HG02981 (cell line): ENCODE measurements around the gene THYN1.
A peak's percentile ranks its signal among the peaks of the same experiment; 100 is the strongest.
"Not testable (repeated sequence)": the region's sequence is repeated elsewhere in the genome, so short reads cannot be mapped to it uniquely, and the experiment has no call there.

Experiments
- ATAC-seq: cut with Tn5 transposase; IDR thresholded peaks from one replicate; pipeline ENCODE4 v1.9.1; 2021; ENCODE audit warnings: mild to moderate bottlenecking, moderate library complexity; ENCODE audit not compliant: unreplicated experiment

THYN1 gene

GRCh38 chr11:134253188-134253993, at the start of gene THYN1, which contains the start of gene ACAD8:
TSS of gene THYN1 (minus strand) at chr11:134253352. CDS start at chr11:134252882, 470 bp downstream.
TSS of gene ACAD8 (plus strand) at chr11:134253568. CDS start at chr11:134253601, 33 bp downstream.
- ATAC-seq: peak; percentile 99

GRCh38 chr11:134294664-134295063, 41.5 kb upstream of the THYN1 start:
- ATAC-seq: no peak

DNA sequence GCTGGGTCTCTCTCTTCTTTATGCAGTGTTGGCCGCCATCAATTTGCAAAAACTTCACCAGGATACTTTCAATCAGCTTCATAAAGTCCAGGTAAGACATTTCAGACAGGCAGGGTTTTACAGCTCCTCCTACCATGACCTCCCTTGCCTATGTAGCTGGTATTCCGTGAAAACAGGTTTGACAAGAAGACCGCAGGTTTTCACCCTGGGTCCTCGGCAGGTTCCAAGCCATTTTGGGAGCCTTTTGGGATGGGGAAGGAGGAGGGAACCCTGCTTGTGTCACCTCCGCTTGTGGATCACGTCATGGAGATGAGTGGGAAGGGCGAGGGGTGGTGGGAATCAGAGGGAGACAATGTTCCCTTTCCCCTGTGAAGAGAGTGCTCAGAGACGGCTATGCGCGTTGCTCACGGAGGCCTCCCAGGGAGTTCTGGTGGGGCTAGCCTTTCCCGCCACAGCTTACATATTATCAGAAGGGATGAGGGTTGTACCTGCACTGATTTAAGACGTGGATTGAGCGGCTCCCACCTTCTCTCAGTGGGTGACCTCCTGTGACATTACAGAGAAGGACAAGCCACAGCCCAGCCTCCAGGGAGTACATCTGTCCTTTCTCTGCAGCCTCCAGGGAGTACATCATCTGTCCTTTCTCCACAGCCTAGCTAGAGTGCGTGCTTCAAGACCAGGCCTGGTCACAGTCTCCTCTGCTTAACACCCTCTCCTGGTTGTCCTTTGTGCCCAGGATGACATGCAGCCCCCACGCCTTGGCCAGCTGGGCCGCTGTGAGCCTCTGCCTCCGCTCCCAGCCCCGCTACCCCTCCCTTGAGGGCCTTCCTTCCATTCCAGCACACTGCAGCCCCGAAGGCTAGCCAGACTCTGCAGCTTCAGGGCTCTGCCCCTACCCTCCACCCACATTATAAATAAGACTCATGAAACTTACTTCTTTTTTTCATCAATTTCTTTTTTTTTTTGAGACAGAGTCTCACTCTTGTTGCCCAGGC, 40.3 kb upstream of the THYN1 start:
- ATAC-seq: no peak

DNA sequence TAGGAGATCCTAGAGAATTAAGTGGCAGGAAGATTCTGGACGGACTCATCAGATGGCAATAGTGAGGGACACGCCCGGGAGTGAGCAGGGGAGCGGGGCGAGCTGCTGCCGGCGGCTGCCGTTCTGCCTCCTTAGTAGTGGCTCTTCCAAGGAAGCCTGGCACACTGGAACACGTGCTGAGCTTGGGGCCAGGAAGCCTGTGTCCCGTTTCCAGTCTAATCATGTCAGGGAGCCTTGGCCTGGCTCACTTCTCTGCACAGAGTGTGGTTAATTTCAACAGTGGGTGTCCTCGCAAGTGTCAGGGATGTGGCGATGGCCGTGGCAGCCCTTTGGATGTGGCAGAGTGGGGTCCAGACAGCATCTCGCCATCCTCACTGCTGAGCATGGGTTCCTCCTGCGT, 39.5 kb upstream of the THYN1 start:
- ATAC-seq: no peak

- no peak for ATAC-seq
Measured at GRCh38 chr11:134291196-134291595, 38.0 kb upstream of the THYN1 start.

- no peak for ATAC-seq
Measured at GRCh38 chr11:134290646-134291045, 37.5 kb upstream of the THYN1 start.

GRCh38 chr11:134289789-134290188, 36.6 kb upstream of the THYN1 start:
- ATAC-seq: no peak

DNA sequence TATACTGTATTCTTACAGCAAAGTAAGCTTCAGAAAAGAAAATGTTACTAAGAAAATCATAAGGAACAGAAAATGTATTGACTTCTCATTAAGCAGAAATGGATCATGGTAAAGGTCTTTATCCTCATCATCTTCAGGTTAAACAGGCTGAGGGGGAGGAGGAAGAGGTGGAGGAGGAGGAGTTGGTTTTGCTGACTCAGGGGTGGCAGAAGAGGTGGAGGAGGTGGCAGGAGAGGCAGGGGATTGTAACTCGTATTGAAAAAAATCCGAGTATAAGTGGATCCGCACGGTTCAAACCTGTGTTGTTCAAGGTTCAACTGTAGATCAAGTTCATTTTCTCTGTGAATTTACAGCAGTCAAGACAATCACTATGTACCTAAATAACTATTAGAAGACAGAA, 36.0 kb upstream of the THYN1 start:
- no peak for ATAC-seq

- no peak for ATAC-seq
Measured at GRCh38 chr11:134288486-134288885, 35.3 kb upstream of the THYN1 start.

DNA sequence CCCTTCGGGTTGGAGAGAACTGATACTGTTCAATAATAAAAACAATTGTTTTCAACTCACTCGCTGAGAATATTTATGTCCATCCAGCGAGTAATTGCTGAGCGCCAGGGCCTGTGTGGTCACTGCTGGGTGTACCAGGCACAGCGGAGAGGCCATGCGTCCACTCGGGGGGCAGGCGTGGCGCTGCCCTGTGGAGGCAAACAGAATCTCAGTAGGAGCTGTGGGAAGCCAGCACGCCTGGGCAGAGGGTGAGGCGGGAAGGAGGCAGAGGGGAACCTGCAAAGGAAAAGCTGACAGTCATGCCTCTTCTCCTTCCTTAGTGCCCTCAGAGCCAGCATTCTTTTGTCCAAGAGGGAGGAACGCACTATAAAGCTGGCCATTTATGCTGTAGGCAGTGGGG, 34.4 kb upstream of the THYN1 start:
- no peak for ATAC-seq

- not testable (repeated sequence) for ATAC-seq
Measured at GRCh38 chr11:134284349-134284748, 31.2 kb upstream of the THYN1 start.

DNA sequence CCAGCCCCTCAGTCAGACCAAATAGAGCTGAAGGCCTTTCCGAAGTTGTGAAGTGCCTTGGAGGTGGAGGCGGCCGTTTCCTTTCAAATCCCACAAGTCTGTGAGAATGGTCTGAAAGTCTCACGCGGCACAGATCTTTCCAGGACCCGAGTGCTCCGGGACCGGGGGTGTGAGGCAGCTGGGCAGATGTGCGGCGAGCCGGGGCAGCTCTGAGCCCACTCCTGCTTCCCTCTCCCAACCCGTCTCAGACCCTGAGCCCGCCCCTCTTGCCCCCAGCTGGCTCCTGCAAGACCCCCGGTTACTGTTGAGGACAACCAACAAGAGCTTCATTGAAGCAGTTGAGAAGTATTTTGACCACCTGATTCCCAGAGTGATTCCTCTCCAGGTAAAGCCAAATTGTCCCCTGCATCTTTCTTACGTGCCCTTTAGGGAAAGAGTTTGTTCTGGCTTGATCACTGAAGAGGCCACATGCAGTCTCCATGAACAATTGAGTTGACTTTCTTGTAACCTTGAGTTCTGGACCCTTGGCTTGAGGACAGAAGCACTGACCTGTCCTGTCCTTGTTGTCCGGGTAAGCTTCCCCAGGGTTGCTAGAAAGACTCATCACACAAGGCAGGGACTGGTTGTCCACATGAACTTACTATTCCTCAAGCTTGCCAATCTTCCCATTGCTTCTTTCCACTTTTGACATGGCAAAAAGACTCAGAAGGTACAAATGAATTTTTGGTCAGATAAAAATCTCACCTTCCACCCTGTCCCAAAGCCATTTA, 30.5 kb upstream of the THYN1 start:
- no peak for ATAC-seq

GRCh38 chr11:134282121-134283045, 29.2 kb upstream of the THYN1 start:
- ATAC-seq: no peak

- ATAC-seq: not testable (repeated sequence)
Measured at GRCh38 chr11:134281635-134282034, 28.5 kb upstream of the THYN1 start.

DNA sequence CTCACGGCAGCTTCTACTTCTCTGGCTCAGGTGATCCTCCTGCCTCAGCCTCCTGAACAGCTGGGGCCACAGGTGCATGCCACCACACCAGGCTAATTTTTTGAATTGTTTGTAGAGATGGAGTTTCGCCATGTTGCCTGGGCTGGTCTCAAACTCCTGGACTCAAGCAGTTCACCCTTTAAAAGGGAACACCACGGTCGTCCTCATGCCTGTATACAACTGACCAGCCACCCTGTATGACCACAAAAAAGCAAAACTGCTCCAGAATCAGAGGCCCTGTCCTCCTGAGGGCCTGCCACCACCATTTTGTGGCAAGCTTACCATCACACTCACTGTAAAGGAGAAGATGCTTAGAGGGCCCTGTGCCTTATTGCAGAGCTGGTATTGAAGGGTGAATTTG, 25.2 kb upstream of the THYN1 start:
- ATAC-seq: no peak

DNA sequence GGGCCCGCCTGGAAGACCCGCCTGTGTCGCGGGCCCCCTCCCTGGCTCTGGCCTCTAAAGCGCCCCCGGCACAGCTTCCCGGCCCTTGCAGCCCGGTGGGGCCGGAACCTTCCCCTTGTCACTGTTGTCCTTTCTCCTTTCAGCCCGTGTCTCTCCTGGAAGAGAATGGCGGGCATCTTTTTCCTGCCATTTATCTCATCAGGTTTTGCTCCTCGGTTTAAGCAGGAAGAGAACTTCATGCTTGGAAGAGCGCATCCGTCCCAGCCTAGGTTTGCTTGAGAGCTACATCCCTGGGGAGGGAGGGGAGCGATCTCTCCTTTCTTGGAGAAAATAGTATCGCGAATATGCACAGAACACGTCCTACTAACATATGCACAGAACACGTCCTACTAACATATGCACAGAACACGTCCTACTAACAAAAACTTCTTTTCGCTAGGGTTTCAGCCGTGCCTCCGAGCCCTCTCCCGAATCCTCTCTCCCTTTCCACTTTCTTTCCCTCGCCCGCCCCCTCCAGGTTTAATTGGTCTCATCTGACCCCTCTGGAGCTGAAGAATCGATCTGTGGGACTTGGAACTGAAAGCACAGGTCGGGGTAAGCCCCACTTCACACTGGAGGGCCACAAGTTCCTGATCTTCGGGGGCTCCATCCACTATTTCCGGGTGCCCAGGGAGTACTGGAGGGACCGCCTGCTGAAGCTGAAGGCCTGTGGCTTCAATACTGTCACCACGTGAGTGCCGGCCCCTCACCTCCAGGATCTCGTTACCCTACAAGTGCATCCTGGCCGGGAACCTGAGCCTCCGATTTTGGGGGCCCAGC, 24.2 kb upstream of the THYN1 start:
- ATAC-seq: no peak

GRCh38 chr11:134276396-134277182, 23.4 kb upstream of the THYN1 start:
- peak; percentile 17 for ATAC-seq
